ENCODE measurements around the gene TC2N. TPM values are rescaled to one million over a fixed set of nuclear protein-coding genes. Genes with fewer than 3 reads are reported as not detected.

The TC2N gene
- total and polyA plus RNA-seq, 2 experiments from 2014 or later, result 0.05 to 0.77 TPM

DNA sequence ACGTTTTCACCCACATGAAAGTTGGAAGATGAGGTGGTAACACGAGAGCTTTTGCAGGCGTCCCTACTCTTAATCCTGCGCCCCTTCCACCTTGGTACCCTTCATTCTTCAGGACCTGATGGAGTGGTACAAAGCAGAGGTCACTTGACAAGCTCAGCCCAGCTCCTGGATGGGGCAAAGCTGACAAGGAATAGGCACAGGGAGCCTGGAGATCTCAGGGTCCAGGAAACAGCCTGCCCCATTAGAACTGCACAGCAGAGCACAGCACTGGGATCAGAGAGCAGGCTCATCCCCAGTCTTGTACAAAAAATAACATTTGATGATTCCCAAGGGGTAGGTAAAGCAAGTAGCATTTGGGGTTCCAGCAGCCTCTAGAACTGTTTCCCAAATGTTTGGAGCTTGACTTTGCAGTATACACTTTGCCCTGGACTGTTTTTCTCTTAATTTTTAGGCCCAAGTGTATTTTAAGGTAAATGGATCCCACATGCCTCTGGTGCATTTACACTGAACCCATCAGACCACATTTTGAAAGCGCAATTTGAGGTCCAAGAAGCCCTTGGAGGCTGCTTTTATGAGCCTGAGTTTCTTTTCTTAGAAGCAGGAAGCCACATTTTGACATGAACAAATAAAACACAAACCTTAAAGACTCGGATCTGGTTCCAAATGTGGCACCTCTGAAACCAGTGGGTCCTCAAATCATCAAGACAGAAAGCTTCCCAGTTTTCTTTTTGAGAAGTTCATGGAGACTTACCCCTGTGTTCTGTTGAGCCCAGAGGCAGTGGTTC is 633 bp downstream of the TC2N start:
- Histone ChIP-seq H3K4me3 (no peak overlapping the region), H3K27me3 (no peaks in the 10 kb centered on the region), H3K36me3 (no peaks in the 10 kb centered on the region), H3K27ac (no peak overlapping the region), H3K4me1 (ENCODE audit: low read depth) (no peaks in the 10 kb centered on the region), H3K9me3 (ENCODE audit: low read depth) (no peaks in the 10 kb centered on the region)
- TF ChIP-seq, protein P1, sequence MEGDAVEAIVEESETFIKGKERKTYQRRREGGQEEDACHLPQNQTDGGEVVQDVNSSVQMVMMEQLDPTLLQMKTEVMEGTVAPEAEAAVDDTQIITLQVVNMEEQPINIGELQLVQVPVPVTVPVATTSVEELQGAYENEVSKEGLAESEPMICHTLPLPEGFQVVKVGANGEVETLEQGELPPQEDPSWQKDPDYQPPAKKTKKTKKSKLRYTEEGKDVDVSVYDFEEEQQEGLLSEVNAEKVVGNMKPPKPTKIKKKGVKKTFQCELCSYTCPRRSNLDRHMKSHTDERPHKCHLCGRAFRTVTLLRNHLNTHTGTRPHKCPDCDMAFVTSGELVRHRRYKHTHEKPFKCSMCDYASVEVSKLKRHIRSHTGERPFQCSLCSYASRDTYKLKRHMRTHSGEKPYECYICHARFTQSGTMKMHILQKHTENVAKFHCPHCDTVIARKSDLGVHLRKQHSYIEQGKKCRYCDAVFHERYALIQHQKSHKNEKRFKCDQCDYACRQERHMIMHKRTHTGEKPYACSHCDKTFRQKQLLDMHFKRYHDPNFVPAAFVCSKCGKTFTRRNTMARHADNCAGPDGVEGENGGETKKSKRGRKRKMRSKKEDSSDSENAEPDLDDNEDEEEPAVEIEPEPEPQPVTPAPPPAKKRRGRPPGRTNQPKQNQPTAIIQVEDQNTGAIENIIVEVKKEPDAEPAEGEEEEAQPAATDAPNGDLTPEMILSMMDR (IDR thresholded peaks at IDR 0.05; ENCODE audit: low read depth, low read length), result no peak
- no peak for DNase-seq (ENCODE audit: low read depth in 1 of 2, low spot score in 1 of 2)

- TF ChIP-seq, protein P1 (IDR thresholded peaks at IDR 0.05; ENCODE audit: low read depth, low read length), result no peak
- Histone ChIP-seq H3K27me3 (no peaks in the 10 kb centered on the region), H3K4me1 (ENCODE audit: low read depth) (no peaks in the 10 kb centered on the region), H3K27ac (no peak overlapping the region), H3K9me3 (ENCODE audit: low read depth) (no peaks in the 10 kb centered on the region), H3K4me3 (no peak overlapping the region), H3K36me3 (no peaks in the 10 kb centered on the region)
- peak in 1 of 2 donors; percentile 49 for DNase-seq (ENCODE audit: low read depth in 1 of 2, low spot score in 1 of 2)
Measured at GRCh38 chr14:91866061-91866460, 1.3 kb downstream of the TC2N start.

- no peaks in the 10 kb centered on the region for H3K27me3 ChIP-seq
- DNase-seq (ENCODE audit: low read depth in 1 of 2, low spot score in 1 of 2), result no peak
- H3K27ac ChIP-seq, result no peak overlapping the region
- TF ChIP-seq, protein P1 (IDR thresholded peaks at IDR 0.05; ENCODE audit: low read depth, low read length), result no peak
- H3K4me3 ChIP-seq, result no peak overlapping the region
- no peaks in the 10 kb centered on the region for H3K9me3 ChIP-seq (ENCODE audit: low read depth)
- no peaks in the 10 kb centered on the region for H3K36me3 ChIP-seq
- no peaks in the 10 kb centered on the region for H3K4me1 ChIP-seq (ENCODE audit: low read depth)
Measured at GRCh38 chr14:91862417-91862816, 4.9 kb downstream of the TC2N start.

DNA sequence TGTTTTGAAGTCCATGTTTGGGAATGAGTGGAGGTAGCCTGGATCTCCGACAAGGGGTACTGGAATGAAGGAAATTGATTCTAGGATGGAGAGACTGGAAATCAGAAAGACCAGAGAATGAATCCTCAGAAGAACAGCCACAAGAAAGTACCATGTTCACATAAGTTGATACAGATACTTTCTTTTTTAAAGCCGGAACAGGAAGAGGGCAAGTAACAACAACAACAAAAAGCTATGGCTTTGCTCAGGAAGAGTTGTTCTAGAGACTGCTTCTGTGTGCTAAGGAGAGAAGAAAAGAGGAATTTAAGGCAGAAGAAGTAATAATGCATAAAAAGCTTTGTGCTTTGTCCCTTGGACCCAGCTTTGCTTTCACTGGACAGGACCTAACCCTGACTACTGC is 6.2 kb downstream of the TC2N start:
- no peak overlapping the region for H3K4me3 ChIP-seq
- H3K9me3 ChIP-seq (ENCODE audit: low read depth), result no peaks in the 10 kb centered on the region
- H3K27ac ChIP-seq, result no peak overlapping the region
- H3K4me1 ChIP-seq (ENCODE audit: low read depth), result no peaks in the 10 kb centered on the region
- TF ChIP-seq, protein P1 (IDR thresholded peaks at IDR 0.05; ENCODE audit: low read depth, low read length), result no peak
- DNase-seq (ENCODE audit: low read depth in 1 of 2, low spot score in 1 of 2), result no peak
- H3K27me3 ChIP-seq, result no peaks in the 10 kb centered on the region
- H3K36me3 ChIP-seq, result no peaks in the 10 kb centered on the region

DNA sequence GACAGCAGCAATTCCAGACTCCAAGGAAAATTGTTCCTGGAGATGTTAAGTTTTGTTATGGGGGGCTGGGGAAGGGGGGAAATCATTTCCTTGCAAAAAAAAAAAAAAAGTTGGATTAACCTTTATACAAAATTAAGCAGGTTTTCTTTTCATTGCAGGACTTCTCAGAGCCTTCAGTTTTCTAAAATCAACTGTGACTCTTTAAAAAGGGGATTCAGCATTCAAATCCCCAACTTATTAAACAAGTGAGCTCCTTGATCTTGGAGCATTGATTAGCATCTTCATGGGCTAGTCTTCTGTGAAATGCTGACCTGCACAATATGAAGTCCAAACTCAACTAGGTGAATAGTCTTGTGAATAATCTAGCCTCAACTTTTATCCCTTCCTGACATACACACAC is 7.1 kb downstream of the TC2N start:
- Histone ChIP-seq H3K9me3 (ENCODE audit: low read depth) (no peaks in the 10 kb centered on the region), H3K27me3 (no peaks in the 10 kb centered on the region), H3K4me1 (ENCODE audit: low read depth) (no peaks in the 10 kb centered on the region), H3K4me3 (no peak overlapping the region), H3K27ac (no peak overlapping the region), H3K36me3 (no peaks in the 10 kb centered on the region)
- TF ChIP-seq, protein P1 (IDR thresholded peaks at IDR 0.05; ENCODE audit: low read depth, low read length), result no peak
- DNase-seq (ENCODE audit: low read depth in 1 of 2, low spot score in 1 of 2), result no peak
